IMR-90 (cell line): Measurements from ENCODE around the gene STAT1. TPM values are rescaled to one million over a fixed set of nuclear protein-coding genes. Genes with fewer than 3 reads are reported as not detected.

Experiments used
- ATAC-seq: fragments of 200-7000 bp; cut with Tn5 transposase; 2 replicates; pipeline ENCODE4 v1.9.1; 2020; ENCODE audit warnings: low read depth, mild to moderate bottlenecking, moderate library complexity
- BruUV-seq: library from RNA; stranded (reverse); fragments of 400-500 nt; replicated peaks from 2 replicates; lab custom pipeline; 2021; lab: Mats Ljungman, UMichigan
- CTCF ChIA-PET: fragments of 300-600 bp; formaldehyde crosslinking; extraction: SDS; loops from one replicate; lab custom pipeline; 2021; ENCODE audit warnings: antibody characterized with exemption; lab: Yijun Ruan, JAX
- POLR2A ChIA-PET: fragments of 300-600 bp; sonication (Branson Sonifier 250); formaldehyde crosslinking; loops from one replicate; lab custom pipeline; 2022; ENCODE audit warnings: antibody characterized with exemption; ENCODE audit not compliant: unreplicated experiment; lab: Charles Lee
- DNase-seq: peaks from one replicate; pipeline ENCODE4 v3.0.0; 2013
- H2AFZ ChIP-seq: replicated peaks from 2 replicates; pipeline ENCODE3; 2013; ENCODE audit warnings: low read length, mild to moderate bottlenecking; ENCODE audit not compliant: poor library complexity
- H2AK5ac ChIP-seq: 2 replicates; pipeline ENCODE4 v1.6.1; 2013; ENCODE audit warnings: low read depth, low read length, inconsistent platforms
- H2AK9ac ChIP-seq: replicated peaks from 2 replicates; pipeline ENCODE3; 2013; ENCODE audit warnings: mild to moderate bottlenecking, low read depth, low read length, moderate library complexity; ENCODE audit not compliant: poor library complexity
- H2BK120ac ChIP-seq: 2 replicates; pipeline ENCODE4 v1.6.1; 2013; ENCODE audit warnings: low read depth, low read length, inconsistent platforms
- H2BK15ac ChIP-seq: 3 replicates; pipeline ENCODE4 v1.6.1; 2013; ENCODE audit warnings: low read depth, low read length, inconsistent platforms
- H2BK20ac ChIP-seq: 2 replicates; pipeline ENCODE4 v1.6.1; 2013; ENCODE audit warnings: low read depth, mild to moderate bottlenecking, inconsistent platforms, low read length, moderate library complexity
- H2BK5ac ChIP-seq: 2 replicates; pipeline ENCODE4 v1.6.1; 2013; ENCODE audit warnings: mild to moderate bottlenecking, low read depth, low read length, inconsistent platforms; ENCODE audit not compliant: poor library complexity, severe bottlenecking
- H3K14ac ChIP-seq: replicated peaks from 2 replicates; pipeline ENCODE4 v1.6.1; 2013; ENCODE audit warnings: low read depth, low read length, inconsistent platforms
- H3K18ac ChIP-seq: 2 replicates; pipeline ENCODE4 v1.6.1; 2013; ENCODE audit warnings: low read depth, low read length, control low read depth
- H3K23ac ChIP-seq: 2 replicates; pipeline ENCODE4 v1.6.1; 2013; ENCODE audit warnings: low read depth, low read length, inconsistent platforms
- H3K27ac ChIP-seq: 2 replicates; pipeline ENCODE4 v1.5.1; 2013; ENCODE audit warnings: mild to moderate bottlenecking, control low read depth, low read length; ENCODE audit not compliant: insufficient read depth
- H3K27me3 ChIP-seq: 2 replicates; pipeline ENCODE4 v1.6.1; 2013; ENCODE audit warnings: low read length; ENCODE audit not compliant: control insufficient read depth, insufficient read depth
- H3K36me3 ChIP-seq: 2 replicates; pipeline ENCODE4 v1.6.1; 2013; ENCODE audit warnings: low read length, mixed read lengths; ENCODE audit not compliant: control insufficient read depth, insufficient read depth
- H3K4ac ChIP-seq: 2 replicates; pipeline ENCODE4 v1.6.1; 2013; ENCODE audit warnings: low read depth, low read length, inconsistent platforms
- H3K4me1 ChIP-seq: 2 replicates; pipeline ENCODE4 v1.6.1; 2013; ENCODE audit warnings: low read length, mixed read lengths; ENCODE audit not compliant: control insufficient read depth, insufficient read depth
- H3K4me2 ChIP-seq: 2 replicates; pipeline ENCODE4 v1.6.1; 2013; ENCODE audit warnings: low read depth, mild to moderate bottlenecking, control low read depth, low read length, moderate library complexity
- H3K4me3 ChIP-seq: 2 replicates; pipeline ENCODE4 v1.5.1; 2013; ENCODE audit warnings: low read depth, mild to moderate bottlenecking, control low read depth, low read length, moderate library complexity; ENCODE audit not compliant: insufficient read depth
- H3K56ac ChIP-seq: 2 replicates; pipeline ENCODE4 v1.6.1; 2013; ENCODE audit warnings: low read length, inconsistent platforms; ENCODE audit not compliant: insufficient read depth; ENCODE audit errors: extremely low read depth
- H3K79me1 ChIP-seq, 2 experiments: 2 replicates each; pipeline ENCODE4 v1.6.1; 2013; ENCODE audit warnings: low read length in 2 of 2, inconsistent platforms in 1 of 2, low read depth in 1 of 2
- H3K9ac ChIP-seq: 2 replicates; pipeline ENCODE4 v1.6.1; 2013; ENCODE audit warnings: low read depth, low read length, control low read depth
- H3K9me1 ChIP-seq: 2 replicates; pipeline ENCODE4 v1.6.1; 2013; ENCODE audit warnings: low read length, inconsistent platforms; ENCODE audit not compliant: insufficient read depth
- H3K9me3 ChIP-seq: 2 replicates; pipeline ENCODE4 v1.6.1; 2013; ENCODE audit warnings: low read length; ENCODE audit not compliant: control insufficient read depth, insufficient read depth
- H4K20me1 ChIP-seq: 2 replicates; pipeline ENCODE4 v1.6.1; 2013; ENCODE audit warnings: low read length, inconsistent platforms; ENCODE audit not compliant: insufficient read depth
- H4K5ac ChIP-seq: 2 replicates; pipeline ENCODE4 v1.6.1; 2013; ENCODE audit warnings: mild to moderate bottlenecking, low read depth, low read length, control low read depth
- H4K8ac ChIP-seq, 2 experiments: 2 replicates each; pipeline ENCODE4 v1.6.1; 2013; ENCODE audit warnings: low read depth in 2 of 2, low read length in 2 of 2, control low read depth in 1 of 2, inconsistent platforms in 1 of 2
- H4K91ac ChIP-seq: 2 replicates; pipeline ENCODE4 v1.6.1; 2013; ENCODE audit warnings: low read depth, low read length, inconsistent platforms; ENCODE audit not compliant: insufficient read depth
- BHLHE40 ChIP-seq: fragments of 150-350 bp; IDR thresholded peaks from 2 replicates; pipeline ENCODE4 v1.6.1; 2016; ENCODE audit warnings: mild to moderate bottlenecking, low read depth, low read length
- CEBPB ChIP-seq: IDR thresholded peaks from 2 replicates; pipeline ENCODE4 v1.6.1; 2012; ENCODE audit warnings: low read depth, low read length, improper control_type of control experiment
- CHD1 ChIP-seq: IDR thresholded peaks from 2 replicates; pipeline ENCODE4 v1.6.1; 2012; ENCODE audit warnings: low read depth, low read length, improper control_type of control experiment
- FOS ChIP-seq: fragments of 150-350 bp; IDR thresholded peaks from 2 replicates; pipeline ENCODE4 v1.6.1; 2016; ENCODE audit warnings: low read depth, low read length
- MAFK ChIP-seq: IDR thresholded peaks from 2 replicates; pipeline ENCODE4 v1.6.1; 2012; ENCODE audit warnings: low read depth, low read length, improper control_type of control experiment
- MAZ ChIP-seq: IDR thresholded peaks from 2 replicates; pipeline ENCODE4 v1.6.1; 2012; ENCODE audit warnings: low read depth, mild to moderate bottlenecking, low read length, improper control_type of control experiment, moderate library complexity, borderline replicate concordance
- MXI1 ChIP-seq: IDR thresholded peaks from 2 replicates; pipeline ENCODE4 v1.6.1; 2012; ENCODE audit warnings: low read depth, mild to moderate bottlenecking, low read length, moderate library complexity, borderline replicate concordance
- NFE2L2 ChIP-seq: fragments of 150-350 bp; IDR thresholded peaks from 2 replicates; pipeline ENCODE4 v1.6.1; 2016; ENCODE audit warnings: low read depth, mild to moderate bottlenecking, low read length
- POLR2A ChIP-seq: IDR thresholded peaks from 2 replicates; pipeline ENCODE4 v1.6.1; 2012; ENCODE audit warnings: mild to moderate bottlenecking, low read depth, low read length
- RAD21 ChIP-seq: IDR thresholded peaks from 2 replicates; pipeline ENCODE4 v1.6.1; 2012; ENCODE audit warnings: low read length, improper control_type of control experiment
- RCOR1 ChIP-seq: IDR thresholded peaks from 2 replicates; pipeline ENCODE4 v1.6.1; 2012; ENCODE audit warnings: mild to moderate bottlenecking, low read length, improper control_type of control experiment; ENCODE audit not compliant: insufficient replicate concordance
- RFX5 ChIP-seq: IDR thresholded peaks from 2 replicates; pipeline ENCODE4 v1.8.0; 2012; ENCODE audit warnings: low read depth, mild to moderate bottlenecking, low read length, moderate library complexity
- SMC3 ChIP-seq: fragments of 150-350 bp; IDR thresholded peaks from 2 replicates; pipeline ENCODE4 v1.6.1; 2016; ENCODE audit warnings: low read depth, mild to moderate bottlenecking, antibody characterized with exemption, low read length, moderate library complexity
- WGBS, 2 experiments: methylation state at CpG; one replicate each; pipeline versions ENCODE4 v1.1.5 to v1.1.7; 2013; ENCODE audit warnings: missing lambda C conversion rate in 2 of 2; ENCODE audit not compliant: insufficient read length in 1 of 2; ENCODE audit errors: extremely low coverage in 2 of 2; 5-methylcytosine and 5-hydroxymethylcytosine counted together
- dilution Hi-C: fragments of 300-500 bp; cut with HindIII; formaldehyde crosslinking; loops from one replicate; pipeline ENCODE4 v1.14.3; 2018; ENCODE audit warnings: low sequenced_read_pairs; ENCODE audit not compliant: unreplicated experiment
- in situ Hi-C: fragments of 300-500 bp; cut with MboI; formaldehyde crosslinking; loops from 3 replicates; pipeline ENCODE4 v1.14.3; 2019; ENCODE audit warnings: low sequenced_read_pairs, inconsistent platforms, mixed read lengths
- intact Hi-C: fragments of 100-400 bp; cut with micrococcal nuclease; formaldehyde crosslinking; loops from 2 replicates; pipeline ENCODE4 v1.10.0; 2022
- polyA plus RNA-seq, 3 experiments: library from polyadenylated mRNA; depleted of rRNA; stranded (reverse); fragments of >200 nt; gene quantifications; 2 replicates each; pipeline ENCODE4 v1.2.3, GENCODE V29; 2012; ENCODE audit warnings: low replicate concordance in 1 of 3
- total RNA-seq: library from RNA; depleted of rRNA; stranded (reverse); fragments of >200 nt; gene quantifications from 2 replicates; pipeline ENCODE4 v1.2.3, GENCODE V29; 2012
- TF ChIP-seq, protein P1 (sequence below): fragments of 150-350 bp; IDR thresholded peaks from 2 replicates; pipeline ENCODE4 v1.6.1; 2016; ENCODE audit warnings: low read depth, mild to moderate bottlenecking, low read length, moderate library complexity, borderline replicate concordance
- TF ChIP-seq, protein P2 (sequence below): conservative IDR thresholded peaks from 2 replicates; pipeline ENCODE4 v1.5.1; 2012; ENCODE audit warnings: mild to moderate bottlenecking, low read depth, low read length, improper control_type of control experiment
- TF ChIP-seq, protein P3 (sequence below): fragments of 150-350 bp; IDR thresholded peaks from 2 replicates; pipeline ENCODE4 v1.6.1; 2017; ENCODE audit warnings: mild to moderate bottlenecking, antibody characterized with exemption, low read length, low read depth

STAT1 gene
- total and polyA plus RNA-seq, 2 of the 4 experiments (the other 2 are of a cell fraction) = 43.2 to 67.9 TPM

- Histone ChIP-seq H3K27ac (no peak overlapping the region), H2AK5ac (no peak overlapping the region), H3K9me3 (no peaks in the 10 kb centered on the region), H3K27me3 (no peaks in the 10 kb centered on the region), H2AFZ (no peak overlapping the region), H4K5ac (no peak overlapping the region), H2BK5ac (no peak overlapping the region), H3K4me3 (no peak overlapping the region), H3K79me1 (peaks cover 10 to 19% of the 10 kb centered on the region in 2 experiments), H3K4me1 (no peaks in the 10 kb centered on the region), H3K36me3 (peaks cover 59% of the 10 kb centered on the region), H2AK9ac (no peak overlapping the region), H3K56ac (no peak overlapping the region), H3K4ac (no peak overlapping the region), H4K20me1 (0 out of 2 replicates have a peak, but pooled peaks cover 4% of the 10 kb centered on the region), H2BK20ac (no peak overlapping the region), H3K23ac (no peak overlapping the region; the same call in 1 of the 2 replicates), H4K8ac (no peak overlapping the region), H4K91ac (no peak overlapping the region), H3K9me1 (peaks cover 2% of the 10 kb centered on the region; the same call in 1 of the 2 replicates), H3K14ac (no peak overlapping the region), H3K9ac (no peak overlapping the region), H3K4me2 (no peak overlapping the region), H3K18ac (no peak overlapping the region), H2BK15ac (no peak overlapping the region), H2BK120ac (no peak overlapping the region)
- BruUV-seq = no TSS peak
- ChIA-PET POLR2A (no interaction called here), CTCF (no interaction called here)
- intact Hi-C loops = no loop called here
- dilution Hi-C loops = no loop called here
- TF ChIP-seq, protein P1, sequence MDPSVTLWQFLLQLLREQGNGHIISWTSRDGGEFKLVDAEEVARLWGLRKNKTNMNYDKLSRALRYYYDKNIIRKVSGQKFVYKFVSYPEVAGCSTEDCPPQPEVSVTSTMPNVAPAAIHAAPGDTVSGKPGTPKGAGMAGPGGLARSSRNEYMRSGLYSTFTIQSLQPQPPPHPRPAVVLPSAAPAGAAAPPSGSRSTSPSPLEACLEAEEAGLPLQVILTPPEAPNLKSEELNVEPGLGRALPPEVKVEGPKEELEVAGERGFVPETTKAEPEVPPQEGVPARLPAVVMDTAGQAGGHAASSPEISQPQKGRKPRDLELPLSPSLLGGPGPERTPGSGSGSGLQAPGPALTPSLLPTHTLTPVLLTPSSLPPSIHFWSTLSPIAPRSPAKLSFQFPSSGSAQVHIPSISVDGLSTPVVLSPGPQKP = no peak
- no peak for TF ChIP-seq RAD21
- TF ChIP-seq SMC3 = no peak
- no peak for TF ChIP-seq RCOR1
- TF ChIP-seq FOS = no peak
- no peak for TF ChIP-seq NFE2L2
- TF ChIP-seq RFX5 = no peak
- TF ChIP-seq CEBPB = no peak
- no peak for TF ChIP-seq MXI1
- TF ChIP-seq MAZ = no peak
- TF ChIP-seq, protein P2, sequence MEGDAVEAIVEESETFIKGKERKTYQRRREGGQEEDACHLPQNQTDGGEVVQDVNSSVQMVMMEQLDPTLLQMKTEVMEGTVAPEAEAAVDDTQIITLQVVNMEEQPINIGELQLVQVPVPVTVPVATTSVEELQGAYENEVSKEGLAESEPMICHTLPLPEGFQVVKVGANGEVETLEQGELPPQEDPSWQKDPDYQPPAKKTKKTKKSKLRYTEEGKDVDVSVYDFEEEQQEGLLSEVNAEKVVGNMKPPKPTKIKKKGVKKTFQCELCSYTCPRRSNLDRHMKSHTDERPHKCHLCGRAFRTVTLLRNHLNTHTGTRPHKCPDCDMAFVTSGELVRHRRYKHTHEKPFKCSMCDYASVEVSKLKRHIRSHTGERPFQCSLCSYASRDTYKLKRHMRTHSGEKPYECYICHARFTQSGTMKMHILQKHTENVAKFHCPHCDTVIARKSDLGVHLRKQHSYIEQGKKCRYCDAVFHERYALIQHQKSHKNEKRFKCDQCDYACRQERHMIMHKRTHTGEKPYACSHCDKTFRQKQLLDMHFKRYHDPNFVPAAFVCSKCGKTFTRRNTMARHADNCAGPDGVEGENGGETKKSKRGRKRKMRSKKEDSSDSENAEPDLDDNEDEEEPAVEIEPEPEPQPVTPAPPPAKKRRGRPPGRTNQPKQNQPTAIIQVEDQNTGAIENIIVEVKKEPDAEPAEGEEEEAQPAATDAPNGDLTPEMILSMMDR = no peak
- TF ChIP-seq BHLHE40 = no peak
- TF ChIP-seq MAFK = no peak
- TF ChIP-seq POLR2A = no peak
- TF ChIP-seq, protein P3, sequence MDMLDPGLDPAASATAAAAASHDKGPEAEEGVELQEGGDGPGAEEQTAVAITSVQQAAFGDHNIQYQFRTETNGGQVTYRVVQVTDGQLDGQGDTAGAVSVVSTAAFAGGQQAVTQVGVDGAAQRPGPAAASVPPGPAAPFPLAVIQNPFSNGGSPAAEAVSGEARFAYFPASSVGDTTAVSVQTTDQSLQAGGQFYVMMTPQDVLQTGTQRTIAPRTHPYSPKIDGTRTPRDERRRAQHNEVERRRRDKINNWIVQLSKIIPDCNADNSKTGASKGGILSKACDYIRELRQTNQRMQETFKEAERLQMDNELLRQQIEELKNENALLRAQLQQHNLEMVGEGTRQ = no peak
- no peak for TF ChIP-seq CHD1
- no peak for DNase-seq
- in situ Hi-C loops = no loop called here
- no CpG with 5 or more reads among the region's 8 CpGs for WGBS, 2 experiments
- ATAC-seq = no peak
Measured at GRCh38 chr2:190997526-190998113, 16.4 kb downstream of the STAT1 start.
